K562 (cell line): ENCODE results near the gene RAB31. TPM values are rescaled to one million over a fixed set of nuclear protein-coding genes. Genes with fewer than 3 reads are reported as not detected.

Source experiments
- AFF4 ChIP-seq: sonication (generic); formaldehyde crosslinking; IDR thresholded peaks from 2 replicates; pipeline ENCODE4 v1.8.0; 2023; ENCODE audit warnings: mild to moderate bottlenecking, missing genetic modification reagents
- ATF1 ChIP-seq, 2 experiments: fragments of 450-650 bp in 1 of 2; IDR thresholded peaks; 2 replicates each; pipeline ENCODE4 v1.6.1; 2016; ENCODE audit warnings: missing compliant biosample characterization in 1 of 2, missing genetic modification characterization in 1 of 2
- BCLAF1 ChIP-seq, 2 experiments: fragments of 450-650 bp in 1 of 2; IDR thresholded peaks; 2 replicates each; pipeline ENCODE4 v1.6.1; 2011 to 2017; ENCODE audit warnings: low read depth in 2 of 2, antibody characterized with exemption in 1 of 2, borderline replicate concordance in 1 of 2, low read length in 1 of 2, mild to moderate bottlenecking in 1 of 2, mixed read lengths in 1 of 2; ENCODE audit not compliant: control insufficient read depth in 1 of 2
- EHMT2 ChIP-seq: fragments of 450-650 bp; IDR thresholded peaks from 2 replicates; pipeline ENCODE4 v1.6.1; 2018; ENCODE audit warnings: antibody characterized with exemption
- GABPB2 ChIP-seq: fragments of 250-450 bp; sonication (Bioruptor Pico); conservative IDR thresholded peaks from 2 replicates; pipeline ENCODE4 v1.5.1; 2021; ENCODE audit warnings: mild to moderate bottlenecking
- HOMEZ ChIP-seq: fragments of 250-450 bp; sonication (Bioruptor Pico); IDR thresholded peaks from 2 replicates; pipeline ENCODE4 v1.4.0; 2020; ENCODE audit warnings: mild to moderate bottlenecking, moderate library complexity
- JUN ChIP-seq, 2 experiments: sonication (generic) in 1 of 2; formaldehyde crosslinking in 1 of 2; IDR thresholded peaks; 2 replicates each; pipeline versions ENCODE4 v1.6.1 to v1.8.0; 2012 to 2022; ENCODE audit warnings: borderline replicate concordance in 2 of 2, mild to moderate bottlenecking in 2 of 2, improper control_type of control experiment in 1 of 2, low read depth in 1 of 2, low read length in 1 of 2, missing genetic modification reagents in 1 of 2
- MED1 ChIP-seq: sonication (generic); formaldehyde crosslinking; IDR thresholded peaks from 2 replicates; pipeline ENCODE4 v1.8.1; 2023; ENCODE audit warnings: missing genetic modification reagents, borderline replicate concordance
- NFIC ChIP-seq: fragments of 450-650 bp; IDR thresholded peaks from 2 replicates; pipeline ENCODE4 v1.6.1; 2017; ENCODE audit warnings: mild to moderate bottlenecking, inconsistent platforms
- SREBF1 ChIP-seq: fragments of 150-350 bp; IDR thresholded peaks from 2 replicates; pipeline ENCODE4 v1.6.1; 2014; ENCODE audit warnings: antibody characterized with exemption, low read depth, low read length, borderline replicate concordance
- THRB ChIP-seq: fragments of 450-650 bp; formaldehyde crosslinking; conservative IDR thresholded peaks from 2 replicates; pipeline ENCODE4 v1.4.0; 2022; ENCODE audit warnings: mild to moderate bottlenecking, missing genetic modification characterization
- ZBTB5 ChIP-seq: fragments of 450-650 bp; IDR thresholded peaks from 2 replicates; pipeline ENCODE4 v1.6.1; 2017; ENCODE audit warnings: antibody characterized with exemption
- ZNF143 ChIP-seq: sonication (generic); formaldehyde crosslinking; IDR thresholded peaks from 2 replicates; pipeline ENCODE4 v1.9.0; 2022; ENCODE audit warnings: mild to moderate bottlenecking, missing genetic modification reagents
- ZNF511 ChIP-seq: sonication (generic); formaldehyde crosslinking; IDR thresholded peaks from 2 replicates; pipeline ENCODE4 v1.8.0; 2022; ENCODE audit warnings: mild to moderate bottlenecking, missing genetic modification reagents
- polyA plus RNA-seq, 8 experiments: library from polyadenylated mRNA; depleted of rRNA in 4 of 8; stranded (reverse) in 5 of 8; unstranded in 3 of 8; fragments of >200 nt; fragmentation: Nextera tagmentation in 2 of 8; fragmentation: Illumina TruSeq in 1 of 8; extraction: Ambion mirVana in 2 of 8; extraction: Trizol in 1 of 8; gene quantifications; 2 replicates each; pipeline versions ENCODE4 v1.2.1 to v1.2.3, GENCODE V29; 2011 to 2014; ENCODE audit warnings: inconsistent platforms in 1 of 8, missing spikeins in 1 of 8
- total RNA-seq, 7 experiments: library from RNA; depleted of rRNA in 6 of 7; stranded (reverse); fragments of >200 nt in 6 of 7; fragmentation: Illumina TruSeq in 2 of 7; extraction: Trizol in 2 of 7; gene quantifications; 2 replicates each; pipeline versions ENCODE4 v1.2.1 to v1.2.3, GENCODE V29; 2011 to 2021; ENCODE audit warnings: low replicate concordance in 1 of 7

RAB31 gene
- total and polyA plus RNA-seq, 9 of the 15 experiments (the other 6 are each of a cell fraction or from before 2014, with no cell fraction given), result 20.7 to 70.4 (median 41.3) TPM

- TF ChIP-seq THRB (CRISPR knock-in tag) (peak; percentile 68; the same call in 1 of the 2 replicates), NFIC (no peak), JUN (IDR thresholded peaks at IDR 0.05; ENCODE audit: borderline replicate concordance, low read depth, low read length) (no peak), JUN (CRISPR knock-in tag; IDR thresholded peaks at IDR 0.05; ENCODE audit: borderline replicate concordance) (no peak), BCLAF1 (IDR thresholded peaks at IDR 0.05; ENCODE audit: borderline replicate concordance in 1 of 2, control insufficient read depth in 1 of 2, low read depth in 2 of 2, low read length in 1 of 2) (no peak), SREBF1 (no peak), MED1 (CRISPR knock-in tag) (no peak), HOMEZ (CRISPR knock-in tag) (no peak), ZNF511 (no peak), ZBTB5 (no peak), GABPB2 (no peak), AFF4 (no peak), ATF1 (CRISPR knock-in tag; IDR thresholded peaks at IDR 0.05) (no peak), ATF1 (tag; IDR thresholded peaks at IDR 0.05) (peak; percentile 6), EHMT2 (0 out of 2 replicates have a peak, but pooled peaks have one; percentile 6), ZNF143 (no peak)
Observed at GRCh38 chr18:9886005-9886348, 177.9 kb downstream of the RAB31 start (continued).
